ENCODE results near the gene ZBTB21. TPM values are rescaled to one million over a fixed set of nuclear protein-coding genes. Genes with fewer than 3 reads are reported as not detected.

ZBTB21 gene
- total and polyA plus RNA-seq, 9 donors = 4.1 to 41.4 (median 21.9) TPM

GRCh38 chr21:41985662-41986416 is 24.3 kb downstream of the ZBTB21 start:
- no peak overlapping the region for H3K27ac ChIP-seq
- TF ChIP-seq EP300 (IDR thresholded peaks at IDR 0.05) (no peak), POLR2A (IDR thresholded peaks at IDR 0.05) (no peak), CTCF (IDR thresholded peaks at IDR 0.05) (no peak)
- no peaks in the 10 kb centered on the region for H3K9me3 ChIP-seq
- WGBS, 3 donors = 42 to 50% (median 48%) methylated on average over 6 of the region's 6 CpGs
- no peak overlapping the region for H3K4me3 ChIP-seq
- H3K4me1 ChIP-seq (ENCODE audit: insufficient read depth) = peaks cover 2% of the 10 kb centered on the region
- H3K27me3 ChIP-seq = no peaks in the 10 kb centered on the region
- intact Hi-C loops (cut with DNase I) = no loop called here
- H3K36me3 ChIP-seq = no peaks in the 10 kb centered on the region
- no peak for DNase-seq

GRCh38 chr21:41983229-41983628 is 26.9 kb downstream of the ZBTB21 start:
- Histone ChIP-seq H3K36me3 (no peaks in the 10 kb centered on the region), H3K27ac (no peak overlapping the region), H3K9me3 (no peaks in the 10 kb centered on the region), H3K4me1 (ENCODE audit: insufficient read depth) (peaks cover 2% of the 10 kb centered on the region), H3K27me3 (no peaks in the 10 kb centered on the region), H3K4me3 (no peak overlapping the region)
- WGBS, 3 donors = 92 to 98% (median 96%) methylated on average over 1 of the region's 1 CpG
- TF ChIP-seq CTCF (IDR thresholded peaks at IDR 0.05) = no peak
- DNase-seq = no peak
- intact Hi-C loops (cut with DNase I) = no loop called here

- H3K36me3 ChIP-seq = no peaks in the 10 kb centered on the region
These were observed 29.6 kb downstream of the ZBTB21 start for GRCh38 chr21:41980561-41980960.

GRCh38 chr21:41979751-41980369 is 30.3 kb downstream of the ZBTB21 start:
- intact Hi-C loops (cut with DNase I) = no loop called here
- DNase-seq = no peak
- 72 to 85% (median 79%) methylated on average over 7 of the region's 7 CpGs for WGBS, 3 donors
- H3K27ac ChIP-seq = no peak overlapping the region
- no peaks in the 10 kb centered on the region for H3K27me3 ChIP-seq
- H3K4me3 ChIP-seq = no peak overlapping the region
- no peaks in the 10 kb centered on the region for H3K4me1 ChIP-seq (ENCODE audit: insufficient read depth)
- TF ChIP-seq CTCF (IDR thresholded peaks at IDR 0.05) (no peak), POLR2A (IDR thresholded peaks at IDR 0.05) (no peak), EP300 (IDR thresholded peaks at IDR 0.05) (no peak)
- H3K36me3 ChIP-seq = no peaks in the 10 kb centered on the region
- H3K9me3 ChIP-seq = no peaks in the 10 kb centered on the region

More at GRCh38 chr21:41980561-41980960, 29.6 kb downstream of the ZBTB21 start:
- TF ChIP-seq POLR2A (IDR thresholded peaks at IDR 0.05) (no peak), EP300 (IDR thresholded peaks at IDR 0.05) (no peak), CTCF (IDR thresholded peaks at IDR 0.05) (no peak)
- no peaks in the 10 kb centered on the region for H3K9me3 ChIP-seq
- intact Hi-C loops (cut with DNase I) = no loop called here
- H3K27me3 ChIP-seq = no peaks in the 10 kb centered on the region
- peaks cover 2% of the 10 kb centered on the region for H3K4me1 ChIP-seq (ENCODE audit: insufficient read depth)
- no peak overlapping the region for H3K4me3 ChIP-seq
- DNase-seq = no peak
- no peak overlapping the region for H3K27ac ChIP-seq
